KMS-11 (cell line): ENCODE data around the gene PIK3R2.

ENCODE experiments used
- H2AFZ ChIP-seq: fragments of 200-600 bp; sonication (generic); 2 replicates; pipeline ENCODE4 v1.6.1; 2016; ENCODE audit warnings: antibody characterized with exemption, mixed run types, low read depth
- H3K27ac ChIP-seq: fragments of 200-600 bp; sonication (generic); 2 replicates; pipeline ENCODE4 v1.6.1; 2016; ENCODE audit warnings: mild to moderate bottlenecking, mixed run types
- H3K27me3 ChIP-seq: fragments of 200-600 bp; sonication (generic); 2 replicates; pipeline ENCODE4 v1.6.1; 2017; ENCODE audit warnings: mild to moderate bottlenecking, low read depth, mixed run types, moderate library complexity; ENCODE audit not compliant: insufficient read depth
- H3K36me3 ChIP-seq: fragments of 200-600 bp; sonication (generic); 2 replicates; pipeline ENCODE4 v1.6.1; 2017; ENCODE audit warnings: mild to moderate bottlenecking, mixed run types; ENCODE audit not compliant: insufficient read depth
- H3K4me1 ChIP-seq: fragments of 200-600 bp; sonication (generic); 2 replicates; pipeline ENCODE4 v1.6.1; 2016; ENCODE audit warnings: mild to moderate bottlenecking, low read depth, mixed run types; ENCODE audit not compliant: poor library complexity, severe bottlenecking
- H3K4me2 ChIP-seq: fragments of 200-600 bp; sonication (generic); 2 replicates; pipeline ENCODE4 v1.7.0; 2016; ENCODE audit warnings: mild to moderate bottlenecking, mixed run types
- H3K4me3 ChIP-seq: fragments of 200-600 bp; sonication (generic); IDR thresholded peaks from 2 replicates; pipeline ENCODE4 v1.6.1; 2017; ENCODE audit warnings: low read depth, low read length, mixed read lengths; ENCODE audit not compliant: insufficient read depth
- H3K79me2 ChIP-seq: fragments of 200-600 bp; sonication (generic); 2 replicates; pipeline ENCODE4 v1.6.1; 2016; ENCODE audit warnings: low read depth, mixed run types; ENCODE audit not compliant: insufficient read depth
- H3K9ac ChIP-seq: fragments of 200-600 bp; sonication (generic); 2 replicates; pipeline ENCODE4 v1.6.1; 2016; ENCODE audit warnings: mild to moderate bottlenecking, mixed run types
- H4K20me1 ChIP-seq: fragments of 200-600 bp; sonication (generic); 2 replicates; pipeline ENCODE4 v1.6.1; 2016; ENCODE audit warnings: mild to moderate bottlenecking, mixed run types; ENCODE audit not compliant: insufficient read depth
- TF ChIP-seq, protein P1 (sequence below): fragments of 200-600 bp; sonication (generic); conservative IDR thresholded peaks from 2 replicates; pipeline ENCODE4 v1.6.1; 2017; ENCODE audit warnings: low read depth, mild to moderate bottlenecking, antibody characterized with exemption, low read length, moderate library complexity, mixed read lengths

Gene PIK3R2

DNA sequence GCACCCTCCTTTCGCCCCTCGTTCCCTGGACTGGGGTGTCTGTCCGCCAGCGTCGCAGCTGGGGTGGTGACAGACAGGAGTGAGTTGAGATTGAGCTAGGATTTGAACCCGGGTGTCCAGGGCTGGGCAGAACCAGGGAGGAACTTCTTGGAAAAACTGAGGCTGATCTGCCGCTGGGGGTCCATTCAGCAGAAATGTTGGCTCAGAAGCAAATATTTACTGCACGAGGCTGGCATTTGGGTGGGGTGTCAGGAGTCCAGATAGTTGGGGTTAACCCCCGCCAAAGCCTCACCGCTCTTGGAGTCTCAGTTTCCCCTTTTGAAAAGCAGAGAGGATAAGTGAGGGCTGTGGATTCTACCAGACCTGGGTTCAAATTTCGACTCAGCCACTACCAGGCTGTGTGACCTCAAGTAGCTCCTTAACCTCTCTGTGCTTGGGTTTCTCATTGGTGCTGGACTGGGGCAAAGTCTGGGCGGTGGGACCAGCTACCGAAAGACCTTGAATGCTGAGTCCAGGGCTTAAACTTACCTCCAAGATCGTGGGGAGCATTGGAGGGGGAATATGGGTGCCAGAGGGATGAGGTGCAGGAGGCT, 34.4 kb upstream of the PIK3R2 start:
- TF ChIP-seq, protein P1, sequence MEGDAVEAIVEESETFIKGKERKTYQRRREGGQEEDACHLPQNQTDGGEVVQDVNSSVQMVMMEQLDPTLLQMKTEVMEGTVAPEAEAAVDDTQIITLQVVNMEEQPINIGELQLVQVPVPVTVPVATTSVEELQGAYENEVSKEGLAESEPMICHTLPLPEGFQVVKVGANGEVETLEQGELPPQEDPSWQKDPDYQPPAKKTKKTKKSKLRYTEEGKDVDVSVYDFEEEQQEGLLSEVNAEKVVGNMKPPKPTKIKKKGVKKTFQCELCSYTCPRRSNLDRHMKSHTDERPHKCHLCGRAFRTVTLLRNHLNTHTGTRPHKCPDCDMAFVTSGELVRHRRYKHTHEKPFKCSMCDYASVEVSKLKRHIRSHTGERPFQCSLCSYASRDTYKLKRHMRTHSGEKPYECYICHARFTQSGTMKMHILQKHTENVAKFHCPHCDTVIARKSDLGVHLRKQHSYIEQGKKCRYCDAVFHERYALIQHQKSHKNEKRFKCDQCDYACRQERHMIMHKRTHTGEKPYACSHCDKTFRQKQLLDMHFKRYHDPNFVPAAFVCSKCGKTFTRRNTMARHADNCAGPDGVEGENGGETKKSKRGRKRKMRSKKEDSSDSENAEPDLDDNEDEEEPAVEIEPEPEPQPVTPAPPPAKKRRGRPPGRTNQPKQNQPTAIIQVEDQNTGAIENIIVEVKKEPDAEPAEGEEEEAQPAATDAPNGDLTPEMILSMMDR = no peak
- Histone ChIP-seq H3K27me3 (no peaks in the 10 kb centered on the region), H3K4me2 (peak overlapping the region; percentile 89), H2AFZ (peak overlapping the region; percentile 76), H3K36me3 (no peaks in the 10 kb centered on the region), H4K20me1 (no peaks in the 10 kb centered on the region), H3K27ac (peak overlapping the region; percentile 11; the same call in 1 of the 2 replicates), H3K4me1 (peaks cover 28% of the 10 kb centered on the region), H3K4me3 (no peak overlapping the region), H3K9ac (peak overlapping the region; percentile 53; the same call in 1 of the 2 replicates), H3K79me2 (no peaks in the 10 kb centered on the region)

DNA sequence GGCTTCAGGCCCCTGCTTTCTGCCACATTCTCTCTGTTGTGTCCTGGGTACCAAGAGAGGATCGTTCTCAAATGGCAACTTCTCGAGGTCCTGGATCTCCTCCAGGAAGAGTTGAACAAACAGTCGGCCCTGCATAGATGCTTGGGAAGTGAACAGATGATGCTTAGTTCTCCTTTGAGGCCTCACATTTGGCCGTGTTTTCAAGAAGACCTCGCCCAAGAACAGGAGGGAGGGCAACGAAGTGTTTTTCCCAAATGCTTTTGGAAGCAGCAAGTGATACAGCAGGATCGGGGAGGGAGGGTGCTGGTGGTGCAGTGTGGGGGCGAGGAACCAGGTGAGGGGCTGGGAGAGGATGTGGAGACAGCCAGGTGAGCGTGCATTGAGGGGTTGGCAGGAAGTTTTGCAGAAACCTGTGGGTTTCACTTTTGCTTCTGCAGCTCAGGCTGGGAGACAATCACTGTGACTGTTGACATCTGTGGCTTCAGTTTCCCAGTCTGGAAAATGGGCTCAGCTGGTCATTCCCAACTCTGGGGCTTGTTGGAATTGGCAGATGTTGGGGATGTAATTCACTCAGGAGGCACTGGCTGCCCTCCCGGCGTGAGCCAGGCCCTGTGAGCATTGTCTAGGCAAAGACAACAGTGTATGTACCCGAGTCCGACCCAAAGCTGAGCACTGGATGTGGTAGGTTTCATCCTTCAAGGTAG, 33.8 kb upstream of the PIK3R2 start:
- H3K9ac ChIP-seq = peak overlapping the region; percentile 53; the same call in 1 of the 2 replicates
- TF ChIP-seq, protein P1 = no peak
- H2AFZ ChIP-seq = peak overlapping the region; percentile 25; the same call in 1 of the 2 replicates
- no peaks in the 10 kb centered on the region for H3K79me2 ChIP-seq
- peak overlapping the region; percentile 11; the same call in 1 of the 2 replicates for H3K27ac ChIP-seq
- H3K4me2 ChIP-seq = peak overlapping the region; percentile 89
- H3K4me1 ChIP-seq = peaks cover 28% of the 10 kb centered on the region
- H4K20me1 ChIP-seq = no peaks in the 10 kb centered on the region
- H3K27me3 ChIP-seq = no peaks in the 10 kb centered on the region
- H3K36me3 ChIP-seq = no peaks in the 10 kb centered on the region
- H3K4me3 ChIP-seq = no peak overlapping the region

DNA sequence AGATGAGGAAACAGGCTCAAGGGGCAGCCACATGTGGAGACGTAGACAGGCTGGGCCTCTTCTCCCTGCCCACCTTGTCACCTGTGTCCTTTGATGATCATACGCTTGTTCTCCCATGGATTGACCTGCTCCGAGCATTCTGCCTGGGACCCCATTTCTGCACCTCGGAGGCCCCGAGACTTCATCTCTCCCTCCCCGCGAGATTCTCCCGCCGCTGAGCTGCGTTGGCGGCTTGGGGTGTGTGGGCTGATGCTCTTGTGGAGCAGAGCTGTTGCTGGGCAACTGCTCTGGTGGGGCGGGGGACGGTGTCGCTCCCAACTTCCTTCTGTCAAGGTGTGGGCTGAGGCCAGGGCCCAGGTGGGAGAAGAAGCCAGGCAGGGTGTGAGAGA, 33.3 kb upstream of the PIK3R2 start:
- H2AFZ ChIP-seq = no peak overlapping the region
- no peaks in the 10 kb centered on the region for H3K36me3 ChIP-seq
- TF ChIP-seq, protein P1 = no peak
- peaks cover 28% of the 10 kb centered on the region for H3K4me1 ChIP-seq
- no peak overlapping the region for H3K27ac ChIP-seq
- no peak overlapping the region for H3K4me3 ChIP-seq
- no peaks in the 10 kb centered on the region for H3K79me2 ChIP-seq
- no peak overlapping the region for H3K9ac ChIP-seq
- H4K20me1 ChIP-seq = no peaks in the 10 kb centered on the region
- H3K4me2 ChIP-seq = peak overlapping the region; percentile 89
- H3K27me3 ChIP-seq = no peaks in the 10 kb centered on the region

DNA sequence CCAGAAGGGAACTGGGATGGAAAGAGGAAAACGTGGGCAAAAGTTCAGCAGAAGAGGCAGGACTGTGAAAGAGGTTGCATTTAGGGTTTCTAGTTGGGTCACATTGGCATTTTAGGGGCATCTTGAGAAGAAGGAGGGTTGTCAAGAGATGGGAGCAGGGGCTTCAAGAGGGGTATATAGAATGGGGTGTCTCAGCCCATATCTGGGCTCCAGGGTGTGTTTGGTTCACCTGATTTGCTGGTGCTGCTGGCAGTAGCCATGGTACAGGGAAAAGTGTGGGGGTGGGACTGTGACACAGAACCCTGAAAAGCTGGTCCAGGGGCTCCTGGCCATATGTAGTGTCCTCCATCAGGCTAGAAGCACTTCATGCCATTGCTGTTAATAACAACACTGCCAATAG, 32.8 kb upstream of the PIK3R2 start:
- H3K9ac ChIP-seq = no peak overlapping the region

More for the DNA sequence above, 32.8 kb upstream of the PIK3R2 start:
- H3K36me3 ChIP-seq = no peaks in the 10 kb centered on the region
- no peak overlapping the region; the same call in 1 of the 2 replicates for H3K4me2 ChIP-seq
- TF ChIP-seq, protein P1 = no peak
- no peaks in the 10 kb centered on the region for H3K79me2 ChIP-seq
- H2AFZ ChIP-seq = no peak overlapping the region
- H3K4me3 ChIP-seq = no peak overlapping the region
- no peak overlapping the region for H3K27ac ChIP-seq
- peaks cover 28% of the 10 kb centered on the region for H3K4me1 ChIP-seq
- no peaks in the 10 kb centered on the region for H3K27me3 ChIP-seq
- no peaks in the 10 kb centered on the region for H4K20me1 ChIP-seq
